ENCODE measurements around the gene SNAPC4. TPM values are rescaled to one million over a fixed set of nuclear protein-coding genes. Genes with fewer than 3 reads are reported as not detected.

Gene SNAPC4
- total and polyA plus RNA-seq, 4 donors, result 6.8 to 12.4 (median 9.8) TPM

DNA sequence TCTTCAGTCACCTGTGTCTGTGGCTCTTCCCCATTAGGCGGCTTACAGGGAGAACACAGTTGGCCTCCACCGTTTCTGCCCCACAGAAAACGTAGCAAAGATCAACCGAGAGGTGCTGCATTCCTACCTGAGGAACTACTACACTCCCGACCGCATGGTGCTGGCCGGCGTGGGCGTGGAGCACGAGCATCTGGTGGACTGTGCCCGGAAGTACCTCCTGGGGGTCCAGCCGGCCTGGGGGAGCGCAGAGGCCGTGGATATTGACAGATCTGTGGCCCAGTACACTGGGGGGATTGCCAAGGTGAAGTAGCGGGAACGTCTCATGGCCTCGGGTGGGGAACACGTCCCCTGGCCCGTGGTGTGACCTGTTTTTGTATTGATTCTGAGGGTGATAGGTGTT, 16.9 kb upstream of the SNAPC4 start:
- peaks cover 0 to 1% (median 0%) of the 10 kb centered on the region in 5 donors for H3K4me1 ChIP-seq (ENCODE audit: control insufficient read depth in 5 of 5, insufficient read depth in 5 of 5, low read length in 5 of 5)
- DNase-seq (no peak), ATAC-seq (ENCODE audit: insufficient read depth, low FRiP score) (no peak)
- H3K9me3 ChIP-seq (ENCODE audit: control insufficient read depth in 4 of 4, insufficient read depth in 3 of 4, low read length in 3 of 4), result no peaks in the 10 kb centered on the region
- TF ChIP-seq, protein P1, sequence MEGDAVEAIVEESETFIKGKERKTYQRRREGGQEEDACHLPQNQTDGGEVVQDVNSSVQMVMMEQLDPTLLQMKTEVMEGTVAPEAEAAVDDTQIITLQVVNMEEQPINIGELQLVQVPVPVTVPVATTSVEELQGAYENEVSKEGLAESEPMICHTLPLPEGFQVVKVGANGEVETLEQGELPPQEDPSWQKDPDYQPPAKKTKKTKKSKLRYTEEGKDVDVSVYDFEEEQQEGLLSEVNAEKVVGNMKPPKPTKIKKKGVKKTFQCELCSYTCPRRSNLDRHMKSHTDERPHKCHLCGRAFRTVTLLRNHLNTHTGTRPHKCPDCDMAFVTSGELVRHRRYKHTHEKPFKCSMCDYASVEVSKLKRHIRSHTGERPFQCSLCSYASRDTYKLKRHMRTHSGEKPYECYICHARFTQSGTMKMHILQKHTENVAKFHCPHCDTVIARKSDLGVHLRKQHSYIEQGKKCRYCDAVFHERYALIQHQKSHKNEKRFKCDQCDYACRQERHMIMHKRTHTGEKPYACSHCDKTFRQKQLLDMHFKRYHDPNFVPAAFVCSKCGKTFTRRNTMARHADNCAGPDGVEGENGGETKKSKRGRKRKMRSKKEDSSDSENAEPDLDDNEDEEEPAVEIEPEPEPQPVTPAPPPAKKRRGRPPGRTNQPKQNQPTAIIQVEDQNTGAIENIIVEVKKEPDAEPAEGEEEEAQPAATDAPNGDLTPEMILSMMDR (IDR thresholded peaks at IDR 0.05; ENCODE audit: control extremely low read depth, extremely low read depth), result no peak
- H3K27ac ChIP-seq (ENCODE audit: low read depth in 1 of 2, low read length in 1 of 2), result no peak overlapping the region
- H3K4me3 ChIP-seq, result no peak overlapping the region
- H3K9ac ChIP-seq (ENCODE audit: insufficient read depth in 1 of 2, low read length in 2 of 2), result no peak overlapping the region
- no peaks in the 10 kb centered on the region for H3K27me3 ChIP-seq (ENCODE audit: control insufficient read depth in 3 of 3, insufficient read depth in 3 of 3, low read length in 2 of 3)
- peaks cover 19 to 67% (median 49%) of the 10 kb centered on the region in 4 donors for H3K36me3 ChIP-seq (ENCODE audit: control insufficient read depth in 4 of 4, insufficient read depth in 4 of 4, low read length in 4 of 4)
- WGBS, 2 donors, result 93 to 96% methylated on average over 19 of the region's 19 CpGs

DNA sequence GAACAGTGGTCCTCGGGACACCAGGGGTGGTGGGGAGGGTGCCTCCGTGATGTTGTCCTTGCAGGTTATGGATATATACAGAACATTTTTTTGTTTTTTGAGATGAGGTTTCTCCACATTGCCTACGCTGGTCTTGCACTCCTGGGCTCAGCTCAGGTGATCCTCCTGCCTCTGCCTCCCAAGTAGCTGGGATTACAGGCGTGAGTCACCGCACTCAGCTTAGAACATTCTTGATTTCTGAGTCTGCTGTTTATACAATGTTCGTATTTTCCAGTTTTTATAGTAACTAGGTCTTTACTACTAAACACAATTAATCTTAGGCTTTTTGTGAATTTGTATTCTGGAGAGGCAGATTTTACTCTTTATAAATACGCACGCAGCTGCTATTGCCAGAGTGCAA, 16.5 kb upstream of the SNAPC4 start:
- DNase-seq (no peak), ATAC-seq (ENCODE audit: insufficient read depth, low FRiP score) (no peak)
- no peak overlapping the region for H3K9ac ChIP-seq (ENCODE audit: insufficient read depth in 1 of 2, low read length in 2 of 2)
- H3K36me3 ChIP-seq (ENCODE audit: control insufficient read depth in 4 of 4, insufficient read depth in 4 of 4, low read length in 4 of 4), result peaks cover 19 to 62% (median 47%) of the 10 kb centered on the region in 4 donors
- TF ChIP-seq, protein P1 (IDR thresholded peaks at IDR 0.05; ENCODE audit: control extremely low read depth, extremely low read depth), result no peak
- H3K9me3 ChIP-seq (ENCODE audit: control insufficient read depth in 4 of 4, insufficient read depth in 3 of 4, low read length in 3 of 4), result no peaks in the 10 kb centered on the region
- no peaks in the 10 kb centered on the region for H3K27me3 ChIP-seq (ENCODE audit: control insufficient read depth in 3 of 3, insufficient read depth in 3 of 3, low read length in 2 of 3)
- H3K4me1 ChIP-seq (ENCODE audit: control insufficient read depth in 5 of 5, insufficient read depth in 5 of 5, low read length in 5 of 5), result peaks cover 0 to 6% (median 4%) of the 10 kb centered on the region in 5 donors
- no peak overlapping the region for H3K4me3 ChIP-seq
- no peak overlapping the region for H3K27ac ChIP-seq (ENCODE audit: low read depth in 1 of 2, low read length in 1 of 2)
- WGBS, 2 donors, result 97% methylated on average over 8 of the region's 8 CpGs

DNA sequence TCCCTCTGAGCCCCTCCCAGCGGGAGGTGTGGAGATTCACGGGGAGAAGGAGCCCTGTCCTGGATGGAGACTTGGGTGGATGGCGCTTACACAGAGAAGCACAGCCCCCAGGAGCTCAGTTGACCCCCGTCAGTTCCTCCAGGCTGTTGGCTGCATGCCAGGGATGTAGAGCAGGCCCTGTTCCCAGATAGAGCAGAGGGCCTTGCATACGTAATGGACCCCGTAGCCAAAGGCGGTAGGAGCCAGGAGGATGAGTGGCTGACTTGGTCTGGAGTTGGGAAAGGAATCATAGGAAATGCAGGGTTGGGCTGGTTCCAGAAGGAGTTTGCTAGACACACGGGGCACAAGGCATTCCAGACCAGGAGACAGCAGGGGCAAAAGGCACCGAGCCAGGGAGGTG, 13.0 kb upstream of the SNAPC4 start:
- ATAC-seq (ENCODE audit: insufficient read depth, low FRiP score) (no peak), DNase-seq (peak in 2 of 3 donors; percentile 14 to 56)
- Histone ChIP-seq H3K4me3 (no peak overlapping the region), H3K9ac (ENCODE audit: insufficient read depth in 1 of 2, low read length in 2 of 2) (no peak overlapping the region), H3K27me3 (ENCODE audit: control insufficient read depth in 3 of 3, insufficient read depth in 3 of 3, low read length in 2 of 3) (no peaks in the 10 kb centered on the region), H3K36me3 (ENCODE audit: control insufficient read depth in 4 of 4, insufficient read depth in 4 of 4, low read length in 4 of 4) (peaks cover 11 to 47% (median 37%) of the 10 kb centered on the region in 4 donors), H3K27ac (ENCODE audit: low read depth in 1 of 2, low read length in 1 of 2) (no peak overlapping the region), H3K9me3 (ENCODE audit: control insufficient read depth in 4 of 4, insufficient read depth in 3 of 4, low read length in 3 of 4) (no peaks in the 10 kb centered on the region), H3K4me1 (ENCODE audit: control insufficient read depth in 5 of 5, insufficient read depth in 5 of 5, low read length in 5 of 5) (peaks cover 0 to 19% (median 8%) of the 10 kb centered on the region in 5 donors)
- TF ChIP-seq, protein P1 (IDR thresholded peaks at IDR 0.05; ENCODE audit: control extremely low read depth, extremely low read depth), result no peak
- WGBS, 2 donors, result 76 to 88% methylated on average over 9 of the region's 9 CpGs

DNA sequence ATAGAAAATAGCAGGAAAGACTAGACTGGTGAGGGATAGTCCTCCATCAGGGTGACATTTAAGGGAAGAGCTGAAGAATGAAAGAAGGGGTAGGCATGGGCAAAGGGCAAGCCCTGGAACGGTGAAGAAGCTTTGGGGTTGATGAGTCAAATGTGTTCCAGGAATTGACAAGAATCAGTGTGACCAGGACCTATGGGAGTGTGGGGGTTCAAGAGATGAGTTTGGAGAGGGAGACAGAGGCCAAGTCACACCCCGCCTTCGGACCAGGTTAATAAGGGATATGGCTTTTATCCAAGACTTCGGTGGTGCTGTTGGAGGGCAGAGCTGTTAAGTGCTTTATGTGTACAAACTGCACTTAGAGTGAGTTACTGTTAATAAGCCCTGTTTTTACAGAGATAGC, 11.4 kb upstream of the SNAPC4 start:
- TF ChIP-seq, protein P1 (IDR thresholded peaks at IDR 0.05; ENCODE audit: control extremely low read depth, extremely low read depth), result no peak
- 35 to 59% methylated on average over 4 of the region's 4 CpGs for WGBS, 2 donors
- H3K9me3 ChIP-seq (ENCODE audit: control insufficient read depth in 4 of 4, insufficient read depth in 3 of 4, low read length in 3 of 4), result no peaks in the 10 kb centered on the region

More for the DNA sequence above, 11.4 kb upstream of the SNAPC4 start:
- DNase-seq, result no peak
- ATAC-seq (ENCODE audit: insufficient read depth, low FRiP score), result no peak
- Histone ChIP-seq H3K4me1 (ENCODE audit: control insufficient read depth in 5 of 5, insufficient read depth in 5 of 5, low read length in 5 of 5) (peaks cover 0 to 19% (median 8%) of the 10 kb centered on the region in 5 donors), H3K9ac (ENCODE audit: insufficient read depth in 1 of 2, low read length in 2 of 2) (peak overlapping the region; percentile 66 to 74), H3K4me3 (peak overlapping the region; percentile 82), H3K27me3 (ENCODE audit: control insufficient read depth in 3 of 3, insufficient read depth in 3 of 3, low read length in 2 of 3) (no peaks in the 10 kb centered on the region), H3K36me3 (ENCODE audit: control insufficient read depth in 4 of 4, insufficient read depth in 4 of 4, low read length in 4 of 4) (peaks cover 8 to 42% (median 32%) of the 10 kb centered on the region in 4 donors), H3K27ac (ENCODE audit: low read depth in 1 of 2, low read length in 1 of 2) (no peak overlapping the region)

Measured in lung (tissue), 12 donors.